Measurements from ENCODE around the gene ZNF605.
"Not testable (repeated sequence)": the region's sequence is repeated elsewhere in the genome, so short reads cannot be mapped to it uniquely, and the experiment has no call there.

DNA sequence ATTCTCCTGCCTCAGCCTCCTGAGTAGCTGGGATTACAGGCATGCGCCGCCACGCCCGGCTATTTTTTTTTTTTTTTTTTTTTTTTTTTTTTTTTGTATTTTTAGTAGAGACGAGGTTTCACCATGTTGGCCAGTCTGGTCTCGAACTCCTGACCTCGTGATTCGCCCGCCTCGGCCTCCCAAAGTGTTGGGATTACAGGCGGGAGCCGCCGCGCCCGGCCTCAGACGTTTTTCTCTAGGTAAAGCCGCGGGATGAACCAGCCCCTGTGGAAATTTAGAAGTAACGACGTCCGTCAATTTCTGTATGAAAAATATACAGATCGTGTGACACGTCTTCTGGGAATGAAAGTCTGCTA, 48.3 kb downstream of the ZNF605 start:
- TF ChIP-seq TCF12 (IDR thresholded peaks at IDR 0.05; ENCODE audit: low read depth, low read length); POLR2AphosphoS5 (IDR thresholded peaks at IDR 0.05; ENCODE audit: low read depth, low read length); KDM5A (IDR thresholded peaks at IDR 0.05; ENCODE audit: low read length); EZH2 (IDR thresholded peaks at IDR 0.05; ENCODE audit: low read depth, low read length, severe bottlenecking): not testable (repeated sequence)
- TF ChIP-seq, protein P1, sequence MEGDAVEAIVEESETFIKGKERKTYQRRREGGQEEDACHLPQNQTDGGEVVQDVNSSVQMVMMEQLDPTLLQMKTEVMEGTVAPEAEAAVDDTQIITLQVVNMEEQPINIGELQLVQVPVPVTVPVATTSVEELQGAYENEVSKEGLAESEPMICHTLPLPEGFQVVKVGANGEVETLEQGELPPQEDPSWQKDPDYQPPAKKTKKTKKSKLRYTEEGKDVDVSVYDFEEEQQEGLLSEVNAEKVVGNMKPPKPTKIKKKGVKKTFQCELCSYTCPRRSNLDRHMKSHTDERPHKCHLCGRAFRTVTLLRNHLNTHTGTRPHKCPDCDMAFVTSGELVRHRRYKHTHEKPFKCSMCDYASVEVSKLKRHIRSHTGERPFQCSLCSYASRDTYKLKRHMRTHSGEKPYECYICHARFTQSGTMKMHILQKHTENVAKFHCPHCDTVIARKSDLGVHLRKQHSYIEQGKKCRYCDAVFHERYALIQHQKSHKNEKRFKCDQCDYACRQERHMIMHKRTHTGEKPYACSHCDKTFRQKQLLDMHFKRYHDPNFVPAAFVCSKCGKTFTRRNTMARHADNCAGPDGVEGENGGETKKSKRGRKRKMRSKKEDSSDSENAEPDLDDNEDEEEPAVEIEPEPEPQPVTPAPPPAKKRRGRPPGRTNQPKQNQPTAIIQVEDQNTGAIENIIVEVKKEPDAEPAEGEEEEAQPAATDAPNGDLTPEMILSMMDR (IDR thresholded peaks at IDR 0.05; ENCODE audit: control extremely low read depth in 1 of 3, insufficient read depth in 1 of 3, low read depth in 1 of 3, low read length in 3 of 3) = not testable (repeated sequence)
